ENCODE measurements around the gene SLC35D1. TPM values are rescaled to one million over a fixed set of nuclear protein-coding genes. Genes with fewer than 3 reads are reported as not detected.
"Not testable (repeated sequence)": the region's sequence is repeated elsewhere in the genome, so short reads cannot be mapped to it uniquely, and the experiment has no call there.

Gene SLC35D1
- polyA plus RNA-seq, 4 donors: 12.2 to 16.7 (median 14.6) TPM

DNA sequence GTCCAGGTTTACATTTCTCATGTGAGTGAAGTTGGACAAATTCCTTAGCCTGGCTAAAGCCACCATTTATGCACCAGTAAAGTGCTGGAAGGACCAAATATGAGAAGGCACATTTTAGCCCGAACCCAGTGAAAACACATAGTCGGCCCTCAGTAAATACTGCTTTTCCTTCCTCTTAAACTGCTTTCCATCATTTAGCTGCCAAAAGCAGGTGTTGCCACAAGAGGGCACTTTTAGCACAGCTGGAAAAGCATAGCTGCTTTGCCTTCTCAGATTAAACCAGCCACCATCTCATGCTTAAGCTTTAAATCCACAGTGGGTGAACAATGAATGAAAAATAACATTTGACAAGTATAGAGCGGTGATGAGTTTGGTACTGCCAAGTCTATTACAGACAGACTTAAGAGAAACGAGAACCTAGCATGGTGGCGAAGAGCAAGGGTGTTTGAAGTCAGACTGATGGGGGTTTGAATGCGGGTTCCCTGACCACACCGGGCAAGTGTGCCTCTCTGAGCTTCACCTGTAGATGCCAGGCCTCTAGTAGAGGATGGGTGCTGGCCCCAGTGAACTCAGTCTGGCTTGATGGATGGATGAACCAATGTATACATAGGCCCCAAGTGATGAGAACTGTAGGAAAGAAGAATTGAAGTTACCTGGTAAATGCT lies 57.8 kb downstream of the SLC35D1 start:
- peak in 3 of 4 donors; percentile 29 to 56 (median 32) for DNase-seq (ENCODE audit: low read depth in 4 of 4, low spot score in 2 of 4)

DNA sequence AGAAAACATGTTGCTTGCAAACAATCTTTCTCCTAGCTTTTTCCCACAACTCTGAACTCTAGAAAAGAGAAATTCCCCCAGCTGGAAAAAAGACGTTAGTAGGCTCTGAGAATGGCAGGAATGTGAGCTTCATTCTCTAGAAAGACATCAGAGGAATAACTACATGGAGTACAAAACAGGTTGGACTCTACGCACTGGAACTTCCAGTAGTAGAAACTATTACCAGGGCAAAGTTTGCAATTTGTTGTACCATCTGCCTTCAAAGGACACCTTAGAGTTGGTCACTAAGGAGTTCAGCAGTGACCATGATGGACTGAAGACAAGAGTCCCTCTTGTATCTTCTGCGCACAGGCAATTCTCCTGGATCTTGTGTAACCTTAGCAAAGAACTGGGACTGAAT lies 60.9 kb downstream of the SLC35D1 start:
- no peak for DNase-seq (ENCODE audit: low read depth in 4 of 4, low spot score in 2 of 4)

DNA sequence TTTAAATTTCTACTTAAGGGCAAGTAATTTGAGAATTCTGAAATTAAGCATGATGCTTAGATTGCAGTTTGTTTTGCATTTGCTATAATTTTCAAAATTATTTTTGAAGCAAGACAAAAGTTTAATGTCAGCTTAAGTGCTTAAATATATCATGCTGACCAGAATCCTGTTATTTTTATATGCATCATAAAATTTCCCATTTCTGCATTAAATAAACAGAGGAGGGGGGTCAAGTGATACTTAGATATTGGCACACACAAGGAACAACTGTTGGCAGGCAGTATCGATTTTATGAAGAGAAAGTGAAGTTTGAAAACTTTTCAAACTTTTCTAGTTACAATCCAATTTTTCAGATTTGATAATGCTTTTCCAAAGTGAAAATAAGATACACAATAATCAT lies 68.1 kb downstream of the SLC35D1 start:
- DNase-seq (ENCODE audit: low read depth in 4 of 4, low spot score in 2 of 4): no peak

DNA sequence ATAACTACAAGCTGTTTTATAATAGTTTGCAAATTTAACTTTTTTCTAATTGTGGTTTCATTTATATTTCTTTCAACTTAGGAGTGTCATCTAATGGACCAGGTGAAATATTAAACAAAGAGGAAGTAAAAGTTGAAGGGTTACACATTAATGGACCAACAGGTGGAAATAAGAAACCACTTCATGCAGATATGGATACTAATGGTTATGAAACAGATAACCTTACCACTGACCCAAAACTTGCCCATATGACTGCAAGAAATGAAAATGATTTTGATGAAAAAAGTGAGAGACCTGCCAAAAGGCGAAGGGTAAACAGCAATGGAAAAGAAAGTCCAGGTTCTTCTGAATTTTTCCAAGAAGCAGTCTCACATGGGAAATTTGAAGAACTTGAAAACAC lies 69.5 kb downstream of the SLC35D1 start:
- DNase-seq (ENCODE audit: low read depth in 4 of 4, low spot score in 2 of 4): no peak

DNA sequence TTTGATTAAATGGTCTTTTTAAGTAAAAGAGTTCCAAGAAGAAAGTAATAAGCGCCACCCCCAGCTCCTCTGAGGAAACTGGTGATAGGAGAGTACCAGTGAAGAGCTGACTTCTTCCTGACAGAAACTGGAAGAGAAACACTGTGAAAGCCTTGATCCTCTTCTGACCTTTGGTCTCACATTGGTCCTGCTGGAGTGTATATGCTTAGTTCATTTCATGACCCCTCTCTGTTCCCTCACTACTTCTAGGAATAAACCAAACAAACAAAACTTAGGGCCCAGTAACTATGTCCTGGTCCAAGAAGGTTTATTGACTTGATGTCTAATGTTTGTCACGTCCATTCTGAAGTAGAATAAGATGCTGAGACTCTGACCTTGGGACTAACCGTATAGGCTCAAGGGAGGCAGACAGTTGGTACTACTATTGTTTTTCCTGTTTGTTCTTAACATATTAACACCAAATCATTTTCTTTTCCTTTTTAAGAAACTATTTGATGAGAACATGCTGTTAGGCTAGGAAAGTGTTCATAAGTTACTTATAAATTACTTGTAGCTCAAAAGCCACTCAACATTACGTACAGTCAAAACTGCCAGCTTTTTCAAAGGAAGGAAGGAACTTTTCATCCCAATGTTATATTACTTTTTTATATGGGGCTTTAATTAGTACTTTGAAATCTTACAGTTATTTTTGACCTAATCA lies 71.2 kb downstream of the SLC35D1 start:
- no peak for DNase-seq (ENCODE audit: low read depth in 4 of 4, low spot score in 2 of 4)

DNA sequence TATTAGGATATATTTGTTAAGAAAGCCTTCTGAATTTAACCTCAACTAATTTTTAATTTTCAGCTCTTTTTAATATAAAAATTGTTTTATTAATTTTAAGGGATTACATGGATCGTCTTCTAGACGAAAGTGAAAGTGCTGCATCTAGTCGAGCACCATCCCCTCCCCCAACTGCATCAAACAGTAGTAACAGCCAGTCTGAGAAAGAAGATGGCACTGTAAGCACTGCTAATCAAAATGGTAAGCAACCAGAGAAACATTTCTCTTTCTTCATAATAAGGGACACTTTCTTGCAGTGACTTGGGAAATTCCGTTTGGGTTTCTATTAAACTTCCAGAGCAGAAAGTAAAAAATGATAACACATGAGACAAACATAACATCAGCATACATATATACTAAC lies 72.3 kb downstream of the SLC35D1 start:
- no peak for DNase-seq (ENCODE audit: low read depth in 4 of 4, low spot score in 2 of 4)

DNA sequence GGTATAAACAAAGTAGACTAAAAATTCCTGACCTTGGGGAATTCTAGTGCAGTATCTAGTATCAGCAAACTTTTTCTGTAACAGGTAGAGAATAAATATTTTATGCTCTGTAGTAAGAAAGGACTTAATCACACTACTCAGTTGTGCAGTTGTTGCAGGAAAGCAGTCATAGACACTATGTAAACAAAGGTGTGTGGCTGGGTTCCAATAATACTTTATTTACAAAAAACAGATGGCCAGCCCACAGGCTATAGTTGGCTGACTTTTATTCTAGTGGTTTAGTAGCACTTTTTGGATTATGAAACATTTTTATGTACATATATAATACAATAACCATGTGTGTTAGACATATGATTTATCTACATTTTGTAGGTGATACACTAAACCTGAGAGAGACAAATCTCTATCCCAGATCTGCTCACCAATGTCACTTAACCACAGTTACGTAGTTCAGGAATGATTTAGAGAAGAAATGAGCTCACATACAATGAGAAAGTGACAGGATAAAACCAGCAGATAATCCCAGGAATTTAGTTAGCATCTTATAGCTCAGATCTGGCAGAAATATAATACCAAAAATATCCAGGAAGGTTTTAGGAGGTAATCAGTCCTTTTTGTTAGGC lies 73.1 kb downstream of the SLC35D1 start:
- DNase-seq (ENCODE audit: low read depth in 4 of 4, low spot score in 2 of 4): no peak

DNA sequence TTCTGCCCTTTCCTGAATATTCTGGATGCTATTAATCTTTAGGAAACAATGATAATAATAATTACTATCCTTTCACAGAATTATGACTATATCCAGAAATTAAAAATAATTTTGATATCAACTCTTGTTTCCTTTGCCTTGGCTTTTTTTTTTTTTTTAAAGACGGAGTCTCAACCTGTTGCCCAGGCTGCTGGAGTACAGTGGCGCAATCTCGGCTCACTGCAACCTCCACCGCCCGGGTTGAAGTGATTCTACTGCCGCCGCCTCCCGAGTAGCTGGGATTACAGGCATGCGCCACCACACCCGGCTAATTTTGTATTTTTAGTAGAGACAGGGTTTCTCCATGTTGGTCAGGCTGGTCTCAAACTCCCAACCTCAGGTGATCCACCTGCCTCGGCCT lies 74.3 kb downstream of the SLC35D1 start:
- DNase-seq (ENCODE audit: low read depth in 4 of 4, low spot score in 2 of 4): not testable (repeated sequence)

DNA sequence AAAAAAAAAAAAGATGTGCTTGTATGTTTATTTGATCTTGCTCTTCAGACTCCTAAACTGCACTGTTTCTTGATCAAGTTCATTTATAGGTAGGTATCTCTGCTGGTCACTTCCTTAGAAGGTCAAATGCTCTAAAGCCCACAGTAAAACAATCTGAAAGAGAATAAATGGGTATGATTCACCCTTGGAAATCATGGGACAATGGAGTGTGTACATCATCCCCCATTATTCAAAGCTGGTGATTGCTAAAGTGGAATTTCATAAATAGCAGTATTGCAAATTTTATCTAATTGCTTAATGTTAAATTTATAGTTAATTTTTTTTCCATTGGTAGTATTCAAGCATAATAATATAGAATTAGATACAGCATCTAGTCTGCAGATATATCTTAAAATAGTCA lies 75.7 kb downstream of the SLC35D1 start:
- DNase-seq (ENCODE audit: low read depth in 4 of 4, low spot score in 2 of 4): no peak

DNA sequence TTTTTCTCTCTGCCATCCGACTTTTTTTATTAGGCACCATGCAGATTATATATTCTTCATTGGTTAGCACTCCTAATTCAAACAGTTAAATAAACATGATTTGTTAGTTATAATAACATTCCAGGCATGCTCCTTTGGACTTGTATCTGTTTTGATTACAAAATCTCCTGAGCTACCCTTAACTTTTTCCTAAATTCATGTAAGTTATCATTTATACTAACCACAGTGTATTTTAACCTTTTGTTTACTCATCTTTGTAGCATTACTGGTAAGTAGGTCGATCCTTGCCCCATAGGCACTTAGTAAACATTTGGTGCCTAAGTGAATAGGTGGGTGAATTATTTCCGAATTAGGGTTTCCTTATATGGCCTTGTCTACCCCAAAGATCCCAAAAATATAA lies 85.4 kb downstream of the SLC35D1 start:
- DNase-seq (ENCODE audit: low read depth in 4 of 4, low spot score in 2 of 4): no peak

DNA sequence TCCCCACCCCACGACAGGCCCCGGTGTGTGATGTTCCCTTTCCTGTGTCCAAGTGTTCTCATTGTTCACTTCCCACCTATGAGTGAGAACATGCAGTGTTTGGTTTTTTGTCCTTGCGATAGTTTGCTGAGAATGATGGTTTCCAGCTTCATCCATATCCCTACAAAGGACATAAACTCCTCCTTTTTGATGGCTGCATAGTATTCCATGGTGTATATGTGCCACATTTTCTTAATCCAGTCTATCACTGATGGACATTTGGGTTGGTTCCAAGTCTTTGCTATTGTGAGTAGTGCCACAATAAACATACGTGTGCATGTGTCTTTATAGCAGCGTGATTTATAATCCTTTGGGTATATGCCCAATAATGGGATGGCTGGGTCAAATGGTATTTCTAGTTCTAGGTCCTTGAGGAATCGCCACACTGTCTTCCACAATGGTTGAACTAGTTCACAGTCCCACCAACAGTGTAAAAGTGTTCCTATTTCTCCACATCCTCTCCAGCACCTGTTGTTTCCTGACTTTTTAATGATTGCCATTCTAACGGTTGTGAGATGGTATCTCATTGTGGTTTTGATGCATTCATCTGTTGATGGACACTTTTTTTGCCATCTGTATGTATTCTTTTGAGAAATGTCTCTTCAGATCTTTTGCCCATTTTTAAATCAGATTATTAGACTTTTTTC lies 87.6 kb downstream of the SLC35D1 start:
- DNase-seq (ENCODE audit: low read depth in 4 of 4, low spot score in 2 of 4): not testable (repeated sequence)

DNA sequence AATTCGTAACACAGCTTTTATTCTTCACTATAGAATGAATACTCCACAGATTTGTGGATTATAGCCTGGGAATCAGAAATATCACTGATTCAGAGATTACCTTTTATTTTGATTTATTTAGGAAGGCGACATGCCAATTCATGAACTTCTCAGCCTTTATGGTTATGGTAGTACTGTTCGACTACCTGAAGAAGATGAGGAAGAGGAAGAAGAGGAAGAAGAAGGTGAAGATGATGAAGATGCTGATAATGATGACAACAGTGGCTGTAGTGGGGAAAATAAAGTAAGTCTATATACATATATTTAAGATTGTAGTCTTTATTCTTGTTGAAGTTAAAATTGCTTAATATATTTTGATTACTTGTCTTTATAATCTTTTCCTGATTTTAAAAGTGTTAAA lies 96.0 kb downstream of the SLC35D1 start:
- DNase-seq (ENCODE audit: low read depth in 4 of 4, low spot score in 2 of 4): no peak

DNA sequence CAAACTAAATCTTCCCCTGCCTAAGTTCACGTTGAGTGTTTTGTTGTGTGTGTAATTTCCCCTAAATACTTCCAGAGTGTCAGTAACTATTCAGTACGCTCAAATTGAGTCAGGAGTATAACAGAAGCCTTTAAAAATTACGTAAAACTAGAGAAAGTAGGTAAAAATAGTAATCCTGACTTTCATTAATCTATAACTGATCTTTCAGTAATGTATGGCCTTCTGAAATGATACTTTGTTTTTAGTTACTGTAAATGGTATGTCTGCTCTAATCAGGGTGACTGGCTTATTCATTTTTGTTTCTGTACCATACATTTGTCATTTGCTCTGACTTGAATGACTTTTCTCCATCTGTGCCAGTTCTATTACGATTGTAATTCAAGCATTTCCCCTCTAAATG lies 99.7 kb downstream of the SLC35D1 start:
- no peak for DNase-seq (ENCODE audit: low read depth in 4 of 4, low spot score in 2 of 4)

DNA sequence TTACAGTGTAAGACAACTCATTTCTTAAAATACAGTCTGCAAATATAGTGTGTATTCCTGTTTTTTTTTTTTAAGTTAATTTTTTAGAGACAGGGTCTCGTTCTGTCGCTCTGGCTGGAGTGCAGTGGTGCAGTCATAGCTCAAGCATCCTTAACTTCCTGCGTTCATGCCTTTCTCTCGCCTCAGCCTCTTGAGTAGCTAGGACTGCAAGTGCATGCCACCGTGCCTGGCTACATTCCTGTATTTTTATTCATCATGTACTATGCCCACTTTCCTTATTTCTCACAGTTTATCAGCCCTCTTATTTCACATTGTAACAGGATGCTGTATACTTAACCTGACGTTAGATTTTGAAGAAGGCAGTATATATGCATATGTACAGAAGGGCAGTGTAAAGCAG lies 102.4 kb downstream of the SLC35D1 start:
- DNase-seq (ENCODE audit: low read depth in 4 of 4, low spot score in 2 of 4): no peak

Other genes starting within 250 kb of the SLC35D1 start
- gene DNAI4, start 129.3 kb downstream of the SLC35D1 start, polyA plus RNA-seq (ENCODE audit: insufficient read length in 4 of 4): 10 to 100 TPM; 10.7 to 18.0 (median 15.9) TPM
- gene MIER1, start 129.2 kb downstream of the SLC35D1 start, polyA plus RNA-seq (ENCODE audit: insufficient read length in 4 of 4): 10 to 100 TPM; 30.3 to 41.1 (median 38.2) TPM
- under 1 TPM in 2 of 4 donors, not detected in 2; 0.34 to 0.43 TPM for gene C1orf141, start 80.8 kb upstream of the SLC35D1 start, polyA plus RNA-seq (ENCODE audit: insufficient read length in 4 of 4)
- gene IL23R, start 112.3 kb upstream of the SLC35D1 start, polyA plus RNA-seq (ENCODE audit: insufficient read length in 4 of 4): under 1 TPM in 2 of 4 donors, not detected in 2; 0.08 to 0.09 TPM